Right lobe of liver (tissue), 6 donors: ENCODE data around the gene BNIP3. TPM values are rescaled to one million over a fixed set of nuclear protein-coding genes. Genes with fewer than 3 reads are reported as not detected.

Experiments
- ATAC-seq, 4 donors: fragments of 200-7000 bp; cut with Tn5 transposase; one replicate each; pipeline ENCODE4 v1.9.1; 2020; ENCODE audit warnings: mild to moderate bottlenecking in 4 of 4, moderate library complexity in 4 of 4
- DNase-seq, 3 donors: peaks; one replicate each; pipeline ENCODE4 v3.0.0-alpha.2; 2020
- H3K27ac ChIP-seq, 3 donors: fragments of 200-600 bp; one replicate each; pipeline ENCODE4 v1.8.0; 2022
- H3K27me3 ChIP-seq, 2 donors: fragments of 200-600 bp; one replicate each; pipeline ENCODE4 v1.8.0; 2022
- H3K36me3 ChIP-seq, 4 donors: fragments of 200-600 bp; sonication (generic) in 1 of 4; one replicate each; pipeline versions ENCODE4 v1.5.1 to v1.8.0; 2017 to 2022; ENCODE audit warnings: control low read depth in 1 of 4
- H3K4me1 ChIP-seq, 4 donors: fragments of 200-600 bp; sonication (generic) in 1 of 4; one replicate each; pipeline versions ENCODE4 v1.5.1 to v1.8.0; 2017 to 2022; ENCODE audit warnings: control low read depth in 1 of 4
- H3K4me3 ChIP-seq, 3 donors: fragments of 200-600 bp; one replicate each; pipeline ENCODE4 v1.8.0; 2022
- H3K9me3 ChIP-seq, 4 donors: fragments of 200-600 bp; sonication (generic) in 1 of 4; one replicate each; pipeline versions ENCODE4 v1.5.1 to v1.8.0; 2017 to 2022; ENCODE audit warnings: control low read depth in 1 of 4
- CTCF ChIP-seq, 4 donors: fragments of 200-600 bp in 3 of 4; fragments of 450-650 bp in 1 of 4; IDR thresholded peaks; one replicate each; pipeline versions ENCODE4 v1.5.1 to v1.8.0; 2016 to 2022; ENCODE audit warnings: antibody characterized with exemption in 4 of 4, mild to moderate bottlenecking in 2 of 4
- POLR2A ChIP-seq: fragments of 450-650 bp; IDR thresholded peaks from one replicate; pipeline ENCODE4 v1.6.1; 2017; ENCODE audit warnings: antibody characterized with exemption, mild to moderate bottlenecking
- WGBS: methylation state at CpG from one replicate; pipeline ENCODE4 v1.1.6; 2018; ENCODE audit warnings: low coverage, low lambda C conversion rate; ENCODE audit not compliant: insufficient coverage; ENCODE audit errors: missing lambda C conversion rate; 5-methylcytosine and 5-hydroxymethylcytosine counted together
- intact Hi-C, 2 donors: fragments of 100-400 bp; cut with DNase I; formaldehyde crosslinking; loops; one replicate each; pipeline versions ENCODE4 v1.11.2 to v1.14.1; 2022
- total RNA-seq, 6 experiments: library from RNA; depleted of rRNA in 2 of 6; stranded (reverse); fragments of >200 nt in 2 of 6; fragmentation: NEBNext Ultra II Directional in 3 of 6; extraction: Animal tissue kit (Norgen Biotek cat#: 25700) in 3 of 6; gene quantifications; one replicate each; pipeline versions ENCODE4 v1.1.0 to v1.2.4, GENCODE V29; 2016 to 2023
- donor health status: DM: no; HTN: yes; CAD: no.
- donor health status: DM: no; HTN: no; CAD: no.
- donor health status: DM: no; HTN: no; CAD: no.
- donor health status: DM: no; HTN: yes; CAD: no.
- donor health status: DM: no; HTN: yes; CAD: no.

The BNIP3 gene
- total RNA-seq, 6 experiments from 2014 or later = 87.7 to 373 (median 102) TPM

DNA sequence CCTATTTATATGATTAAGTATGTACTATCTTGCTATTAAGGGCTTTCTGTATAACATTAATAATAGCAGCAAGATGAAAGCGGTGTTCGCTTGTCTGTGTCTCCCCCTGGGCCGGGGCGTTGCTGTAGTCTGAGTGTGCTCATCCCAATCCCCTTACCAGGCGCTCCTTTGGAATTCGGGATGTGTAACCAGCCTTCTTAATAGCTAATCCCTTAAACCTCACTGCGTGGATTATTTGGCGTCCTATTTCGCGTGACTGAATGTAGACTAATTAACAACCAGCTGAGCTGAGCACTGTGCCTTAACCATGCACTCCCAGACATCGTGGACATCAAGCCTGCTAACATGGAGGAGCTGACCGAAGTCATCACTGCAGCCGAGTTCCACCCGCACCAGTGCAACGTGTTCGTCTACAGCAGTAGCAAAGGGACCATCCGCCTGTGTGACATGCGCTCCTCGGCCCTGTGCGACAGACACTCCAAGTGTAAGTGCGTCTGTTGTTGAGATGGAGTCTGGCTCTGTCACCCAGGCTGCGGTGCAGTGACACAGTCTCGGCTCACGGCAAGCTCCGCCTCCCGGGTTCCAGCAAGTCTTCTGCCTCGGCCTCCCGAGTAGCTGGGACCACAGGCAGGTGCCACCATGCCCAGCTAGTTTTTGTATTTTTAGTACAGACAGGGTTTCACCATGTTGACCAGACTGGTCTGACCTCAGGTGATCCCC, 36.6 kb downstream of the BNIP3 start:
- intact Hi-C loops = no loop called here

DNA sequence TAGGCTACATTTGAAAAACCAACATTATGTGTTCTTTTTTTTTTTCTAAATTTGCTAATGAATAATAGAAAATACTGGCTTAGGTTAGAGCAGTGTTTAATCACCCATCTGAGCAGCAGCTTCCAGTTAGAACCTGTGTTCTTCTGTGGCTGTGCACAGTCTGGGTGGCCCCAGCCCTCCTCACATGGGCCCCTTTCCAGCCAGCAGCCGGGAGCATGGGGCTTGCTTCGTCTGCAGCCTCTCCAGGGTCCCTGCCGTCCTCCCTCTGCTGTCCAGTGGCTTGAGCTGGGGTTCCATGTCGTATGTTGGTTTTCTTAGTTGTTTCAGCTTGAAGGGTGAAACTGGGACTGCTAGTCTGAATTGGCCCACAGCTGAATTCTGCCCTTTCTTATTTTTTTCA, 37.3 kb downstream of the BNIP3 start:
- TF ChIP-seq POLR2A (no peak), CTCF (IDR thresholded peaks at IDR 0.05) (no peak)
- no peak overlapping the region for H3K4me3 ChIP-seq
- no peaks in the 10 kb centered on the region for H3K4me1 ChIP-seq
- ATAC-seq (no peak), DNase-seq (peak in 1 of 3 donors; percentile 28)
- H3K27ac ChIP-seq = no peak overlapping the region
- no peaks in the 10 kb centered on the region for H3K27me3 ChIP-seq
- peaks cover 0 to 48% (median 19%) of the 10 kb centered on the region in 4 donors for H3K36me3 ChIP-seq
- intact Hi-C loops = no loop called here
- H3K9me3 ChIP-seq = no peaks in the 10 kb centered on the region
- WGBS = 87% methylated on average over 3 of the region's 4 CpGs

More for the DNA sequence above, 36.6 kb downstream of the BNIP3 start:
- no peak overlapping the region for H3K27ac ChIP-seq
- ATAC-seq (no peak), DNase-seq (no peak)
- H3K9me3 ChIP-seq = no peaks in the 10 kb centered on the region
- H3K27me3 ChIP-seq = no peaks in the 10 kb centered on the region
- H3K36me3 ChIP-seq = peaks cover 0 to 50% (median 19%) of the 10 kb centered on the region in 4 donors
- TF ChIP-seq POLR2A (no peak), CTCF (IDR thresholded peaks at IDR 0.05) (no peak)
- H3K4me1 ChIP-seq = no peaks in the 10 kb centered on the region
- H3K4me3 ChIP-seq = no peak overlapping the region
- 96% methylated on average over 11 of the region's 28 CpGs for WGBS

GRCh38 chr10:131943021-131943814, 38.5 kb downstream of the BNIP3 start:
- ATAC-seq = peak; percentile 64 to 83 (median 70)
- H3K4me3 ChIP-seq = no peak overlapping the region
- WGBS = 72% methylated on average over 8 of the region's 11 CpGs
- H3K4me1 ChIP-seq = no peaks in the 10 kb centered on the region
- H3K9me3 ChIP-seq = no peaks in the 10 kb centered on the region
- peak; percentile 28 to 47 (median 32) for TF ChIP-seq CTCF (IDR thresholded peaks at IDR 0.05)
- TF ChIP-seq POLR2A = no peak
- H3K27me3 ChIP-seq = no peaks in the 10 kb centered on the region
- H3K36me3 ChIP-seq = peaks cover 0 to 43% (median 14%) of the 10 kb centered on the region in 4 donors
- H3K27ac ChIP-seq = no peak overlapping the region
- DNase-seq = peak in 2 of 3 donors; percentile 11 to 48
- intact Hi-C loops = no loop called here

DNA sequence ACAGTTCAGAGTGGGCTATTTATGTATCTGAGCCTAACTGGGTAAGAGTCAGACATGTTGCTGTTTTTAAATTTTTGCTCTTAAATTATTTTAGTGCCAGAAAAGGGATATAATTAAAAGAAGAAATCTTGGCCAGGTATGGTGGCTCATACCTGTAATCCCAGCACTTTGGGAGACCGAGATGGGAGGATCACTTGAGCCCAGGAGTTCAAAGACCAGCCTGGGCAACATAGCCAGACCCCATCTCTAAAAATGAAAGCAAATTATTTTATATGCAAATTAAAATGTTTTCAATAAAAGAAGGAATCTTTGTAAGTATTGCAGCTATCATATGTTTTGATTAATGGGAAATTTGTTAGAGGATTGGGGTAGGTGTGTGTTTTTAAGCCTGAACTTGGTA, 39.3 kb downstream of the BNIP3 start:
- Histone ChIP-seq H3K27ac (no peak overlapping the region), H3K27me3 (no peaks in the 10 kb centered on the region), H3K4me1 (no peaks in the 10 kb centered on the region), H3K9me3 (no peaks in the 10 kb centered on the region), H3K36me3 (peaks cover 0 to 36% (median 14%) of the 10 kb centered on the region in 4 donors), H3K4me3 (no peak overlapping the region)
- WGBS = 100% methylated on average over 1 of the region's 1 CpG
- intact Hi-C loops = no loop called here
- TF ChIP-seq CTCF (IDR thresholded peaks at IDR 0.05) (no peak), POLR2A (no peak)
- no peak for ATAC-seq
- DNase-seq = no peak
